Right renal pelvis (tissue), 4 donors: Measurements from ENCODE around the gene RACGAP1. TPM values are rescaled to one million over a fixed set of nuclear protein-coding genes. Genes with fewer than 3 reads are reported as not detected.
"Not testable (repeated sequence)": the region's sequence is repeated elsewhere in the genome, so short reads cannot be mapped to it uniquely, and the experiment has no call there.

Experiments used
- DNase-seq, 4 donors: peaks; one replicate each; pipeline ENCODE4 v3.0.0-alpha.2; 2013; ENCODE audit warnings: low read depth in 4 of 4, low spot score in 3 of 4, missing footprints in 1 of 4
- polyA plus RNA-seq, 4 donors: library from polyadenylated mRNA; unstranded; fragments of 120-200 nt; gene quantifications; one replicate each; pipeline ENCODE4 v1.2.1, GENCODE V29; 2013; ENCODE audit not compliant: insufficient read length in 4 of 4

Gene RACGAP1
- polyA plus RNA-seq, 4 donors: 42.4 to 54.4 (median 49.8) TPM

- no peak for DNase-seq
Observed at GRCh38 chr12:49990273-49990672, 35.0 kb downstream of the RACGAP1 start.

- DNase-seq: not testable (repeated sequence)
Observed at GRCh38 chr12:49989400-49989799, 35.9 kb downstream of the RACGAP1 start.

DNA sequence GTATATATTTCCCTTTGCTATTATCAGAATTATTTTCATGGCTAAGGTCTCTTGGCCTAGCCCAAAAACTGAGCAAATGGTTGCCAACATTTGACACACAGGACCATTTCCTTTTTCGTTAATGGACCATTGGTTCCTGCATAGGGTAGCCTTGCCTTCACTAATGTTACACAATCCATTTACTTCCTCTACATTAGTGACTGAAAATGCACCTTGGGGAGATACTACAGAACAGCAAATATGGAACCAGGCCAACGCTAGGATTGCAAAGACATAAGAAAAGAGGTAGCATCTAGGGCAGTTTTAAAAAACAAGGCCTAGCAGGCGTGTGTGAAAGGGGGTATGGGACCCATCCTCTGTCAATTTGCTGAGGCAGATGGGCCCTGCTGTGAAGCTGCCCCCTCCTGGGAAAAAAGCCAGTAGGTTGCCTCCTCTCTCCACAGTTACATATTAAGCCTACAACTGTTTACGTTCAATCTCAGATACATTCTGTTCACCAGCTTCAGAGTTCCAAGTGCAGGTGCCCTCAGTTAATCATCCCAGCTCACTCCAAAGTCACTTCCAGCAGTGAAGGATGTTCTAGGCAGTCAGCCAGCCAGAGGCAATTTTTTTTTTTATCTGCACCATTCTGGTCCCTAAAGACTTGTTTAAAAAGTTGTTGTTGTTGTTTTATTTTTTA lies 37.5 kb downstream of the RACGAP1 start:
- no peak for DNase-seq

DNA sequence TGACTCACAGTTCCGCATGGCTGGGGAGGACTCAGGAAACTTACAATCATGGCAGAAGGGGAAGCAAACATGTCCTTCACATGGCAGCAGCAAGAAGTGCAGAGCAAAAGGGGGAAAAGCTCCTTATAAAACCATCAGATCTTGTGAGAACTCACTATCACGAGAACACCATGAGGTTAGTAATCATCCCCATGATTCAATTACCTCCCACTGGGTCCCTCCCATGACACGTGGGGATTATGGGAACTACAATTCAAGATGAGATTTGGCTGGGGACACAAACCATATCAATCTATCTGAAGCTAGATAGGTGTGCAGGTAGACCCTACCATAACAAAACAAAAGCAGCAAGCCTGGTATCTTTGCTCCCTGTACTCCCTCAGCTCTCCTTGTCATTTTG lies 38.8 kb downstream of the RACGAP1 start:
- not testable (repeated sequence) for DNase-seq

DNA sequence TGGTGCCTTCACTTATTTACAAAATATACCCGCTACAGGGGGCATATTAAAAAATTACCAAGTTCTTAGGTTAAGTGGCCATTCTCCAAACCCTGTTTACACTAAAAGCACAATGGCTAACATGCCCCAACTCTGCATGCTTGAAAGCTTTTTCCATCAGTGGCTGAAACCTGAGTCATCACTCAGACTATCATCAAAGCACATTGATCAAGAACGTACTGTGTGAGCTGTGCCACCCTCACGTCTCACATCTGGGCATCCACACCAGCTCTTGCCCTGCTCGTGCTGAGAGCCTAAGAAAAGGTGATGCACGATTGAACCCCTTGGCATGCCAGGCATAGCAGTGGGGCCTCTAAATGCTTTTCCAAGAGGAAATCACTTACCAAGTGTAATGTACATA lies 39.3 kb downstream of the RACGAP1 start:
- DNase-seq: no peak

- DNase-seq: no peak
Observed at GRCh38 chr12:49984476-49985359, 40.6 kb downstream of the RACGAP1 start.

DNA sequence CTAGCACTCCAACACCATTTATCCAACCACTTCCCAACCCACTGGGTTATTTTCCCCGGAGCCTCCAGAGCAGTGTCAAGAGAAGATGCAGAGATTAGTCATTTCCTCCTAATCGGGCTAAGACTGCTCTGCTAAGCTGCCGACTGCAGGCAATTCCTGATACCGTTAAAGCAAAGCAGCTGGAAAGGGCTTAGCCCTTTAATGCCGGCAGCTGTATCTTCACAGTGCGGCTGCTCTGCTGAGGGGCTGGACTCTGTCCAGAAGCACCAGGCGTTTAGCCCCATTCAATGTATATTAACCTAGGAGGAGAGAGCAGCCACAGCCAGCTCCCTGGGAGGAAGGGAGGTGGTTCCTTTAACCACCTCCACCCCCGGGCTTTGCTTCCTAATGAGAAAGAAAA lies 41.4 kb downstream of the RACGAP1 start:
- DNase-seq: peak in 1 of 4 donors; percentile 62

GRCh38 chr12:49982246-49983087 lies 42.8 kb downstream of the RACGAP1 start:
- no peak for DNase-seq

DNA sequence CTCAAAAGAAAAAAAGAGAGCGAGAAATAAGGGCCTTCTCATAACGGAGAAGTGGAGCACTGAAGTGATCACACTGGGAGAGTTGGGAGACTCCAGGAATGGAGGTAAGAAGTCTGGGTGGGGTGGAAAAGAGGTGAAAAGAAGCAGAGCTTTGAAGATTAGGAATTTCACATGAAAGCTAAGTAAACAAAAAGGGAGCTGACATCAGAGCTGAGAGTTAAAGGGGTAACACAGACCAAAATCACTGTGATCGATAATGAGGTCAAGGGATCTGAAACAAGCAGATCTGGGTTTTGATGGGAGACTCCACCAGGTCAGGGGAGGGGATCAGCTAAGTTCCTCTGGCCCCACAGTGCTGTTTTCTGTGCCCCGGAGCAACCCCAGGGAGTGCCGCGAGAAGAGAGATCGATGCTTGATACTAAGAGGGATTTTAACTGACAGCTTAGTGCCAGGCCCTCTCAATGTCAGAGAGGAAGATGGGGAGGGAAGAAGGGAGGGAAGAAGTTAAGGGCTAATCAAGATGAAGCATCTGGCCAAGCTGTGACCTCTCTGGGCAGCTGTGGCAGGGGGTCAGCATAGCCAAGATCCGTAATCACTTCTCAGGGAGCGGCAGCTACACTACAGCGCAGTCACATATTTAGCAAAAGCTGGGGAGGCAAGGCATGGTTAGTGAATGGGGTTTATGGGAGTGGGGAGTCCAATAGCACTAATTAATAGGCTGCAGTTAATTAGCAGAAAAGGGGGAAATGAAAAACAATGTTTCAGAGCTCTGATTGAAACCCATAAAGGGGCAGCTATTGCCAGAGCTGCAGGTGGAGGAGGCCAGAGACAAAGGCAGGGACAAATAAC lies 44.6 kb downstream of the RACGAP1 start:
- DNase-seq: no peak

DNA sequence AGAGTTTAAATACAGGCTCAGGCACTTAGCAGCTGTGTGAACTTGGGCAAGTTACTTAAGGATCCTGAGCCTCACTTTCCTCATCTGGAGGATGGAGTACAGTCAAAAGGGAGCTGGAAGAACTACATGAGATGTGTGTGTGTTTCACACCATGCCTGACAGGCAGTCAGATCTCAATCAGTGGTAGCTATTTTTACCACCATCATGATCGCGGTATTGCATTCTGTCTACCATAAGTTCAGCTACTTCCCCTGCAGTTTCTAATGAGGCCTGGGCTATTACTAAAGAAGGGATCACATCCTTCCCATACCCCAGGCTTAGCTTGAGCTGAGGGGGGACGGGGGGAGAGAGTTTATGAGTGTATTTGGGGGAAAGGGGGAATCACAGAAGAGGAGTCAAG lies 45.5 kb downstream of the RACGAP1 start:
- no peak for DNase-seq

- DNase-seq: no peak
Observed at GRCh38 chr12:49979016-49979586, 46.2 kb downstream of the RACGAP1 start.

DNA sequence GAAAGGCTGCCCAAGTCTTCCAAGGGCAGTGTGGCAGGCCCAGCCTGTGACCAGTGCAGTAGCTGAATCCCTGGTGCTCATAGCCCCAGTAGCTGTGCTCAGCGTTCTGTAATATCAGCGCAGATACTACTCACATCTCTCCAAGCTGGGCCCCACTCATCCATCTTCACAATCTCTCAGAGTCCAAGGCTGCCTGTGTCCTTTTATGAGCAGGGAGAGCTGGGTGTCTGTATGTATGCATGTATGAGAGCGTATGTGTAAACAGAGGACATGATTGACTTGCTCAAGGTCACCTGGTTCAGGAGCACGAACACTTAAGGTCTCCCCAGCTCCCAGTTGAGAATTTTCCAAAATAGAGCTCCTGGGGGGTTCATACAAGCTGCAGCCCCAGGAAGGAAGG lies 47.2 kb downstream of the RACGAP1 start:
- no peak for DNase-seq

- DNase-seq: no peak
Observed at GRCh38 chr12:49976557-49976956, 48.7 kb downstream of the RACGAP1 start.

DNA sequence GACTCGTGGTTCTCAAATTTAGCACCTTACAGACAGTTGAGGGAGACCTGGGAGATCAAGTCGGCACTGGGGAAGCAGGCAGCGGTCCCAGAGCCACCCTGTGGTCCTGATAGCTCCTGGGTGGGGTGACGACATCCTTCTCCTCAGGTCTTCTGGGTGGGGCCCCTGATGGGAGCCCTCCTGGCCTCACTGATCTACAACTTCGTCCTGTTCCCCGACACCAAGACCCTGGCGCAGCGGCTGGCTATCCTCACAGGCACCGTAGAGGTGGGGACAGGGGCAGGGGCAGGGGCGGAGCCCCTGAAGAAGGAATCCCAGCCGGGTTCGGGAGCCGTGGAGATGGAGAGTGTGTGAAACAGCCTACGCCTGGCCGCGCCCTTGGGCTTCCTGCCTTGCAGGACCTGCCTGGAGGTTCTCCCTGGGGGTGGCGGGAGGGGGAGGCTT lies 50.0 kb downstream of the RACGAP1 start:
- DNase-seq: no peak

DNA sequence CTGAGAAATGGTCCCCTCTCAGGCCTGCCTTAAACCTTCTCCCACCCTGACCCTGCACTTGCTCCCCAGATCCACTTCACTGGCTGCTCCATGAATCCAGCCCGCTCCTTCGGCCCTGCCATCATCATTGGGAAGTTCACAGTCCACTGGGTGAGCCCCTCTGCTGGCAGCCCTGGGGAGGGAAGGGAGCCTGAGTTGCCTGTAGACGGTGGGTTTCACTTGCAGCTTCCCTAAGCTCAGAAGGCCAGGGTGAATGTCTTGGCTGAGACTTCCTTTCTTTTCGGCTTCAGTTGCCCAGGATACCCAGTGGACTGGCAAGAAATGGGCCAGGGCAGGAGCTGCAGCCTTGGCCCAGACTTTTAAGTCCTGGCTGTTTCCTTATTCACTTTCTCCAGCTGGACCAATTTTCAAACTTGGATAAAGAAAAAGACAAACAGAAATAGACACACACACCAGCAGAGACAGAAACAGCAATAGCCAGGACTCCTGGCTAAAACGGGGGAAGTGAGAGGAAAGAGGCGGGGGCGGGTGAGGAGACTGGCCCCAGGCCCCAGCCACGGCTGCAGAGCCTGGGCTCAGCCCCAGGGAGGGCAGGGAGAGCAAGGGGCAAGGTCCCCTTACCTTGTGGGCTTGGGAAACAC lies 50.5 kb downstream of the RACGAP1 start:
- DNase-seq: no peak

DNA sequence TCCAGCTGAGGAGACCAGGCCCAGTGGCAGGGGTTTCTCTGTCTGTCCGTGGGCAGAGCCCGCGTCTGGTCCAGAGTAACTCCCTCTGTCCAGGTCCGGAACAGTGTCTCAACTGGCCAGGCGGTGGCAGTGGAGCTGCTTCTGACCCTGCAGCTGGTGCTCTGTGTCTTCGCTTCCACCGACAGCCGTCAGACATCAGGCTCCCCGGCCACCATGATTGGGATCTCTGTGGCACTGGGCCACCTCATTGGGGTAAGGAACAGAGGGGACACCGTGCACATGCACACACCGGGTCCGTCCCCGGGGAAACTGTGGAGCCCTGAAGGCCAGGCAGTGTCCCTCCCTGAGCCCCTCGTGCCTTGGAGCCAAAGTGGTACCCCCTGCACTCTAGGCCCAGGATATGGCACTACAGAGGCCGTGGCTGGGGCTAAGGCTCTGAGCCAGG lies 51.0 kb downstream of the RACGAP1 start:
- DNase-seq: no peak

- no peak for DNase-seq
Observed at GRCh38 chr12:49973361-49973830, 51.9 kb downstream of the RACGAP1 start.

- DNase-seq: no peak
Observed at GRCh38 chr12:49972641-49973360, 52.5 kb downstream of the RACGAP1 start, which contains the start of gene AQP6. AQP6 (plus strand) TSS chr12:49972947; CDS start chr12:49973174, 227 bp downstream.
